Heart left ventricle (tissue), 13 donors: Measurements from ENCODE around the gene NEIL1.

Experiments used
- POLR2A ChIP-seq, 2 donors: fragments of 450-650 bp; IDR thresholded peaks; one replicate each; pipeline ENCODE4 v1.6.1; 2017; ENCODE audit warnings: antibody characterized with exemption in 2 of 2, mild to moderate bottlenecking in 2 of 2, moderate library complexity in 2 of 2
- TF ChIP-seq, protein P1 (sequence below), 12 donors: fragments of 200-600 bp; sonication (generic) in 4 of 12; IDR thresholded peaks; one replicate each; pipeline versions ENCODE4 v1.5.0 to v1.8.0; 2018 to 2022; ENCODE audit warnings: antibody characterized with exemption in 12 of 12, mild to moderate bottlenecking in 5 of 12
- donor health status: ischemic (EF 13 %, LVEDD 7.1; RV severe dilation, severe dysfunction).
- donor health status: DM: no; HTN: yes; CAD: no.
- donor health status: DM: no; HTN: no; CAD: no.
- donor health status: ischemic (EF 25% LVEDD 6.9; RV normal size, moderate dysfunction).
- donor health status: ischemic (EF 25% LVEDD 5.7; RV mildly dilated, moderate dysfunction).
- donor health status: ischemic (EF 35%, LVEDD 5.7; RV mildly dilated, moderate dysfunction).
- donor health status: nonischemic (EF 11% LVEDD 7.7; RV severe dilation, severe dysfunction).
- donor health status: DM: yes; HTN: yes; CAD: no.
- donor health status: PGD.
- donor health status: ischemic (EF 29% LVEDD 5.4; RV normal size, mild dysfunction).
- donor health status: nonischemic (EF 23%, LVEDD 6.1; RV moderate dilation, normal function).

DNA sequence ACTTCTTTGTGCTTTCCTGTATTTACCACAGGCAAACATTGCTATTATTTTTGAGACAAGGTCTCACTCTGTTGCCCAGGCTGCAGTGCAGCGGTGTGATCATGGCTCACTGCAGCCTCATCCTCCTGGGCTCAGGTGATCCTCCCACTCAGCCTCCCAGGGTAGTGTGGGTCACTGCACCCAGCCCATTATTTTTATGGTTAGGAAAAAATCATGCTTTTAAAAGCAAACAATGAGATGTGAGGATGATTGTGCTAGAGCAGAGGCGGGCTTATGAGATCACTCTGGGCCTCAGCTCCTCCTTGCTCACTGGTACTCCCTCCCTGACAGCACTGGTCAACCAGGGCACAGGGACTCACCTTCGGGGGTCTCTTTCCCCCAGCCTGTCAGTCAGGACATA is 19.3 kb downstream of the NEIL1 start:
- TF ChIP-seq, protein P1, sequence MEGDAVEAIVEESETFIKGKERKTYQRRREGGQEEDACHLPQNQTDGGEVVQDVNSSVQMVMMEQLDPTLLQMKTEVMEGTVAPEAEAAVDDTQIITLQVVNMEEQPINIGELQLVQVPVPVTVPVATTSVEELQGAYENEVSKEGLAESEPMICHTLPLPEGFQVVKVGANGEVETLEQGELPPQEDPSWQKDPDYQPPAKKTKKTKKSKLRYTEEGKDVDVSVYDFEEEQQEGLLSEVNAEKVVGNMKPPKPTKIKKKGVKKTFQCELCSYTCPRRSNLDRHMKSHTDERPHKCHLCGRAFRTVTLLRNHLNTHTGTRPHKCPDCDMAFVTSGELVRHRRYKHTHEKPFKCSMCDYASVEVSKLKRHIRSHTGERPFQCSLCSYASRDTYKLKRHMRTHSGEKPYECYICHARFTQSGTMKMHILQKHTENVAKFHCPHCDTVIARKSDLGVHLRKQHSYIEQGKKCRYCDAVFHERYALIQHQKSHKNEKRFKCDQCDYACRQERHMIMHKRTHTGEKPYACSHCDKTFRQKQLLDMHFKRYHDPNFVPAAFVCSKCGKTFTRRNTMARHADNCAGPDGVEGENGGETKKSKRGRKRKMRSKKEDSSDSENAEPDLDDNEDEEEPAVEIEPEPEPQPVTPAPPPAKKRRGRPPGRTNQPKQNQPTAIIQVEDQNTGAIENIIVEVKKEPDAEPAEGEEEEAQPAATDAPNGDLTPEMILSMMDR (IDR thresholded peaks at IDR 0.05), result no peak
- TF ChIP-seq POLR2A (IDR thresholded peaks at IDR 0.05), result no peak
